Fibroblast of skin of left quadriceps (primary cell): ENCODE measurements around the gene METTL26.
A peak's percentile ranks its signal among the peaks of the same experiment; 100 is the strongest.

Source experiments
- DNase-seq, 2 experiments: peaks; one replicate each; pipeline ENCODE4 v3.0.0-alpha.2; 2013; ENCODE audit warnings: low read depth in 2 of 2

The METTL26 gene

DNA sequence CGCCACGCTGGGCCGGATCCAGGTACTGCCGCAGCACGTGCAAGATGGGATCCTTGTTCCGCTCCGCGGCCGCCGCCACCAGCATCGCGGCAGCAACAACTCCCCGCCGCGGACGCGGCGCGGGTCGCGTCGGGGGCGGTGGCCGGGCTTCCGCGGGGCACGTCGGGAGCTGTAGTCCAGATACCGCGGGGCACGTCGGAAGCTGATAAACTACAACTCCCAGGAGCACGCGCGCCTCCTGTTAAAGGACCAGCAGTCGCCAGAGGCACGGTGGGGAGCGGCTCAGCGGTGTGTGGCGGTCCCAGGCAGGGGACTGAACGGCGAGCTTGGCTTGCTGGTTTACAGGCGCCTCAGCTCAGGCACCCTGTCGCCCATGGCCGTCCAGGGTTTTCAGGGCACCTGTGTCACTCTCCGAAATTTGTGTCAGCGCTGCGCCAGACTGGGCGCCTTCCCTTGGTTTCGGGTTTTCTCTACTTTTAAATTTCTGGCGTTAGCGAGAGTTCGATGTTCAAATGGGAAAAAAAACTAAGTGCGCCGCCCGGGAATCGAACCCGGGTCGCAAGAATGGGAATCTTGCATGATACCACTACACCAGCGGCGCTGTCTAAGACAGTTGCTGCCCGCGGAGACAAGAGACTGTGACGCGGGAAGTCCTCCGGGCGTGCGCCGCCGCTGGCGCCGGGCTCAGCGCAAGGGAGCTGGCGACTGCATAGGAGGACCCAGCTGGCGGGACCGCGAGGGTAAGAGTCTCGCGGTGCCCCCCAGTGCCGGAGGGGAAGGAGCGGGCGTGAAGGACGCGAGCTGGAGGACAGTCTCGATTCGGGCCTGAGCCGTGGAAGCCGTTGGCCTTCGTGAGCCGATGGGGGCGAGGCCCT, at the start of gene METTL26:
Gene METTL26, minus strand, starts transcription at position 100 of the 875 bp plus-strand sequence. Its CDS starts 15 bp downstream, at position 85.
- peak; percentile 82 to 84 for DNase-seq

DNA sequence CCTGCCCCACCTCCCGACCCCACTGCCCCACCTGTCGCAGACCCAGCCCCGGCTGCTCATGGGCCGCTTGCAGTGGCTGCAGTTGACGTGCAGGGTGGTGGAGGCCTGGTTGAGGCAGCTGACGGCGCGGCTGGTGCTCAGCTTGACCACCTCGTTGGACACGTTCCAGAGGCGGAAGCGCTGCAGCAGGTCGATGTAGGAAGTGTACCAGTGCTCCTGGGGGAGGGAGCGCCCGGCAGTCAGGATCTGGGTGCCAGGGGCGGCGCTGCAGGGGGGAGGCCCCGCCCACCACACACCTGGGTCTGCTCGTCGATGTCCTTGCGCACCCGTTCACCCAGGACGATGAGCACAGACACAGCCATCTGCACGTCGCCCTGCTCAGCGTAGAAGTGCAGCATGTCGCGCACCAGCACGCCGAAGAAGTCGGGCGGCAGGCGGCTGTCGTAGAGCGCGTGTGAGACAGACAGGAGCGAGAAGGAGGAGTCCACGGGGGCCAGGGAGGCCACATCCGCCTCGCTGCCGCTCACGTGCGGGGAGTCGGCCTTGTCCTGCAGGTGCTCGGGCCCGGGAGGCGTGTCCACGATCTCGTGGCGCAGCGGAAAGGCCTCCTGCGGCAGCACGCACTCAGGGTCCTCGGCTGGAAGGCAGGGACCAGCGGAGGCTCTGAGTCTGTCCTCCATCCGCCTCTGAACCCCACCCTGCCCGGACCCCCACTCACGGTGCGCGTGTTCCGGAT, 49.0 kb upstream of the METTL26 start:
- DNase-seq, result no peak

- DNase-seq, result peak; percentile 84 to 88
Measured at GRCh38 chr16:684071-684794, 48.1 kb upstream of the METTL26 start, which contains the start of gene JMJD8. Gene JMJD8 (minus strand): TSS chr16:684334. CDS start chr16:684319, 15 bp downstream.

- DNase-seq, result no peak
Measured at GRCh38 chr16:683396-684070, 47.4 kb upstream of the METTL26 start.

GRCh38 chr16:682493-683395, 46.6 kb upstream of the METTL26 start:
- no peak for DNase-seq

DNA sequence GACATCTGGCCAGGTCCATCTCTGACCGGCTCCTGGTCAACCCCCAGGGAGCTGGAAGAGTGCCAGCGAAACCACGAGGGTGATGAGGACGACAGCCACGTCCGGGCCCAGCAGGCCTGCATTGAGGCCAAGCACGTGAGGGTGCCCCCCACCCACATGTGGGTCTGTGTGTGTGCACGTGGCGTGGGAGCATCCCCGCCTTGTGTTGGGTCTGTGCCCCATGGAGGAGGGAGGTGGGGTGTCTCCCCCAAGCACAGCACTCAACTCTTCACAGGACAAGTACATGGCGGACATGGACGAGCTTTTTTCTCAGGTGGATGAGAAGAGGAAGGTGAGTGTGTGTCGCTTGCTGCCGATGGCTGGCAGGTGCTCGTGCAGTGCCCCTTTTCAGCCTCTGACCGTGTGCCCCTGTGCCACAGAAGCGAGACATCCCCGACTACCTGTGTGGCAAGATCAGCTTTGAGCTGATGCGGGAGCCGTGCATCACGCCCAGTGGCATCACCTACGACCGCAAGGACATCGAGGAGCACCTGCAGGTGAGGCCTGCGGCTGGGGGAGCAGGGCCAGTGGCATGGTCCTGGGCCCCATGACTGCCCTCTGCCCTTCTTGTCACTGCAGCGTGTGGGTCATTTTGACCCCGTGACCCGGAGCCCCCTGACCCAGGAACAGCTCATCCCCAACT, 45.8 kb upstream of the METTL26 start:
- DNase-seq, result no peak

GRCh38 chr16:680967-681745, 45.1 kb upstream of the METTL26 start:
- DNase-seq, result no peak

- DNase-seq, result no peak
Measured at GRCh38 chr16:680625-680945, 44.5 kb upstream of the METTL26 start.

DNA sequence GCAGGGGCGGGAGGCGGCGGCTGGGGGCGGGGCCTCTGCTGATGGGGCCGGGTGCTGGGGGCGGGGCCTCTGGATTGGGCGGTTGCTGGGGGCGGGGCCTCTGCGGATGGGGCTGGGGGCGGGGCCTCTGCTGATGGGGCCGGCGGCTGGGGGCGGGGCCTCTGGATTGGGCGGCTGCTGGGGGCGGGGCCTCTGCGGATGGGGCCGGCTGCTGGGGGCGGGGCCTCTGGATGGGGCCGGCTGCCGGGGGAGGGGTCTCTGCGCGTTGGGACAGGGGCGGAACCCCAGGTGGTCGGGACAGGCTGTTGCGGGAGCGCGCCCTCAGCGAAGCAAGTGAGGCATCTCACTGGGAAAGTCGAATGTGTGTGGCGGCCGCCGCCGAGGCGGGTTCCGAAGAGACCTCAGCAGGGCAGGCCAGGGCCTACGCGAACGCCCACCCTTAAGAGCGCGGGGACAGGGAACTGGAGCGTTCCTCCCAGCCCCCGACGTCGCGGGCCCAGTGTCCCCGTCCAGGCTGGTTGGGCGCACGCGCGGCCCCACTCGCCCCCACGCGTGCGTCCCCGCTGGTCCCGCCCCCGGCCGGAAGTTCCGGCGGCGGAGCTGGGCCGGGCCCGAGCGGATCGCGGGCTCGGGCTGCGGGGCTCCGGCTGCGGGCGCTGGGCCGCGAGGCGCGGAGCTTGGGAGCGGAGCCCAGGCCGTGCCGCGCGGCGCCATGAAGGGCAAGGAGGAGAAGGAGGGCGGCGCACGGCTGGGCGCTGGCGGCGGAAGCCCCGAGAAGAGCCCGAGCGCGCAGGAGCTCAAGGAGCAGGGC, 43.9 kb upstream of the METTL26 start, which contains the start of gene STUB1:
Gene STUB1, plus strand, starts transcription at position 597 of the 811 bp plus-strand sequence. Its CDS starts 116 bp downstream, at position 713.
- peak; percentile 62 to 67 for DNase-seq

- DNase-seq, result no peak
Measured at GRCh38 chr16:678858-679813, 43.0 kb upstream of the METTL26 start.

DNA sequence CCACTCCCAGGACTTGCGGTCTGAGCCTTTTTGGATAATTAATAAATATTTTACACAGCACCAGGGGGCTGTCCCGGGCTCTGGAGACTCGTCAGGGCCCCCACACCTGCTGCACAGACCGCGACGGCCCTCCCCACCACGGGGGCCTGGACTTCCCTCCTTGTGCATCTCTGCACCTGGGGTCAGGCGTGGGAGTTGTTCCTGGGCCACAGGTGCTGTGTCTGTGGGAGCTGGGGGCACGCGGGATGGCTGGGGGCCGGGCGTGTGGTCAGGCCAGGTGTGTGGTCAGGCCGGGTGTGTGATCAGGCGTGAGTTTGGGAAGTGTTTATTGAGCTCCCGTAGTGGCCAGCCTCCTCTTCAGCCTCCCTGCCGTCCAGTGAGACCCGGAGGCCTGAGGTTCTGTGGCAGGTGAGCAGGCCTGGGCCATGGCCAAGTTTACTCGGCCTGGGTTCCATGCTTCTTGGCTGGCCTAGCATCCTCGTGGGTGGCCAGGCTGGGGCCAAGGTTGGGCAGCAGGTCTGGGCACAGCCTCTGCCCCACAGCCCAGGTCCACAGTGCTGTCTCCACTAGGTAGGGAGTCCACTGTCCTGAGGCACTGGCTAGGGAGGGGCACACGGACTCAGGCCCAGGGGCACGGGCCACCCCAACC, 42.2 kb upstream of the METTL26 start:
- no peak for DNase-seq

GRCh38 chr16:677316-678190, 41.4 kb upstream of the METTL26 start:
- no peak for DNase-seq

- DNase-seq, result no peak
Measured at GRCh38 chr16:676913-677312, 40.8 kb upstream of the METTL26 start.

DNA sequence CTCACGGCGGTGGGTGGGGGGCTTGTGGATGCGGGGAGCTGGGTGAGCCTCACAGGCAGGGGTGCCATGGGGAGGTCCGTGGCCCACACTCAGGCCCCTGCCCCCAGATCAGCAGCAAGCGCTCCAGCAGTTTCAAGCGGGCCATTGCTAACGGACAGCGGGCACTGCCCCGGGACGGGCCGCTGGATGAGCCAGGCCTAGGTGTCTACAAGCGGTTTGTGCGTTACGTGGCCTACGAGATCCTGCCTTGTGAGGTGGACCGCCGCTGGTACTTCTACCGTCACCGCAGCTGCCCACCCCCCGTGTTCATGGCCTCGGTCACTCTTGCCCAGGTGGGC, 40.4 kb upstream of the METTL26 start:
- no peak for DNase-seq

GRCh38 chr16:675884-676564, 39.9 kb upstream of the METTL26 start:
- no peak for DNase-seq
